ENCODE measurements around the gene DCN.

Gene DCN

GRCh38 chr12:91179315-91179714 is 3.3 kb downstream of the DCN start:
- Histone ChIP-seq H3K36me3 (no peaks in the 10 kb centered on the region), H3K4me1 (peaks cover 0 to 21% (median 4%) of the 10 kb centered on the region in 4 donors), H3K4me3 (peak overlapping the region; percentile 37 to 47), H3K27ac (peak overlapping the region in 1 of 2 donors; percentile 55), H3K27me3 (no peaks in the 10 kb centered on the region), H3K9me3 (no peaks in the 10 kb centered on the region)
- peak in 1 of 2 donors; percentile 39 for DNase-seq
- TF ChIP-seq CTCF (IDR thresholded peaks at IDR 0.05): no peak
- intact Hi-C loops (cut with DNase I; ENCODE audit: low total_unique reads): loop anchor here (5.0 kb wide), 1 partner anchor 148 kb away; no protein-coding TSS in a partner anchor

GRCh38 chr12:91178781-91179180 is 3.8 kb downstream of the DCN start:
- Histone ChIP-seq H3K36me3 (no peaks in the 10 kb centered on the region), H3K4me1 (peaks cover 0 to 21% (median 4%) of the 10 kb centered on the region in 4 donors), H3K27me3 (no peaks in the 10 kb centered on the region), H3K27ac (peak overlapping the region in 1 of 2 donors; percentile 55), H3K9me3 (no peaks in the 10 kb centered on the region), H3K4me3 (peak overlapping the region; percentile 37 to 47)
- no peak for DNase-seq
- TF ChIP-seq CTCF (IDR thresholded peaks at IDR 0.05): no peak
- intact Hi-C loops (cut with DNase I; ENCODE audit: low total_unique reads): loop anchor here (5.0 kb wide), 1 partner anchor 149 kb away; no protein-coding TSS in a partner anchor

GRCh38 chr12:91178139-91178561 is 4.5 kb downstream of the DCN start:
- peak overlapping the region; percentile 30 to 55 for H3K27ac ChIP-seq
- no peaks in the 10 kb centered on the region for H3K36me3 ChIP-seq
- H3K27me3 ChIP-seq: no peaks in the 10 kb centered on the region
- H3K9me3 ChIP-seq: no peaks in the 10 kb centered on the region
- intact Hi-C loops (cut with DNase I; ENCODE audit: low total_unique reads): loop anchor here (5.0 kb wide), 1 partner anchor 149 kb away; no protein-coding TSS in a partner anchor
- TF ChIP-seq CTCF (IDR thresholded peaks at IDR 0.05): peak; percentile 43 to 55
- DNase-seq: no peak
- peak overlapping the region; percentile 37 to 47 for H3K4me3 ChIP-seq
- H3K4me1 ChIP-seq: peaks cover 0 to 15% (median 3%) of the 10 kb centered on the region in 4 donors

- H3K9me3 ChIP-seq: no peaks in the 10 kb centered on the region
- DNase-seq: no peak
- TF ChIP-seq CTCF (IDR thresholded peaks at IDR 0.05): no peak
- peak overlapping the region; percentile 18 to 37 for H3K4me3 ChIP-seq
- H3K27ac ChIP-seq: peak overlapping the region in 1 of 2 donors; percentile 55
- intact Hi-C loops (cut with DNase I; ENCODE audit: low total_unique reads): loop anchor here (5.0 kb wide), 1 partner anchor 150 kb away; no protein-coding TSS in a partner anchor
- peaks cover 0 to 7% (median 3%) of the 10 kb centered on the region in 4 donors for H3K4me1 ChIP-seq
- no peaks in the 10 kb centered on the region for H3K36me3 ChIP-seq
- no peaks in the 10 kb centered on the region for H3K27me3 ChIP-seq
Measured at GRCh38 chr12:91177381-91177780, 5.2 kb downstream of the DCN start.

GRCh38 chr12:91176915-91177314 is 5.7 kb downstream of the DCN start:
- peak overlapping the region; percentile 18 to 37 for H3K4me3 ChIP-seq
- no peaks in the 10 kb centered on the region for H3K9me3 ChIP-seq
- no peak for DNase-seq
- no peaks in the 10 kb centered on the region for H3K36me3 ChIP-seq
- intact Hi-C loops (cut with DNase I; ENCODE audit: low total_unique reads): loop anchor here (5.0 kb wide), 1 partner anchor 150 kb away; no protein-coding TSS in a partner anchor
- H3K27ac ChIP-seq: no peak overlapping the region
- no peak for TF ChIP-seq CTCF (IDR thresholded peaks at IDR 0.05)
- H3K4me1 ChIP-seq: peaks cover 0 to 7% (median 3%) of the 10 kb centered on the region in 4 donors
- H3K27me3 ChIP-seq: no peaks in the 10 kb centered on the region
